ENCODE measurements around the gene MRPL37. TPM values are rescaled to one million over a fixed set of nuclear protein-coding genes. Genes with fewer than 3 reads are reported as not detected.

The MRPL37 gene
- polyA plus RNA-seq, 1 of the 3 experiments (the other 2 are of a cell fraction): 11.3 TPM

DNA sequence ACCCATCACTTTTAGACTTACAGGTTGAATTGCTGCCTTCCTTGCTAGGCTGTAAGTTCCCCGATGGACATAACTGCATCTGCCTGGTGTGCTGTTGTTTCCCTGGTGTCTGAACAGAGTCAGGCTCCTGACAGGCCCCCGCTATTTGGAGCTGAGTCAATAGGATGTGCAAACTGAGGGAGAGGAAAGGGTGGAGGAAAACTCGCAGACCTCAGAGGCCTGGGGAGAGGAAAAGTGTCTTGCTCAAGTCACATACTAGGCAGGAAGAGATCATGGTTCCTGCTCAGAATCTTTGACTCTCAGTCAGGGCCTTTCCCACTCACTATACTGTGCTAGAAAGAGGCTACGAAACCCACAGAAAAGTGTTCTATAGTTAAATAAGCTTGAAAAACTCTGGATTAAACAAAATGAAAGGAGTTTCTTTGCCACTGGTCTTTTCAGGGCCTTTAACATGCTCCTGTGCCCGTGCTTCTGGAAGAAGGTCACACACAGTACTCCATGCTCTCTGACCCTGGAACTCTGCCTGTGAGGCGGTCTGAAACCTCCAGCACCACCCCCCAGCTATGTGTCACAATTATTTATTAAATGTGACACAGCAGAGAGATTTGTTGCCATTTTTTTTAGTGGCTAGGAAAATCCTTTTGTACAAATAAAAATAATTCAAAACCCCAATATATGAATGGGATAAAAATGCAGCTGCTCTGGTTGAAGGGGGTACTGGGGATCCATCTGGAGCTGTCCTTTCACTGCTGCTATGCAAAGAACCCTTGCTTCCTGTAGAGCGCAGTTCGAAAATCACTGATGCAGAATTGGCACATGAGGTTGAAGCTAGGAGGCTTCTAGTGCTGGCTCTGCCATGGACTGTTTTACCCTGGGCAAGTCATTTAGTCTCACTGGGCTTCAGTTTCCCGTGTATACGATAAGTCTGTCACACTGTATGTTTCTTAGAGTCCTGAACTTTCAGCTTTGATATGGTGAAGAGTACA, 27.1 kb upstream of the MRPL37 start:
- H3K79me2 ChIP-seq (ENCODE audit: insufficient read depth): no peaks in the 10 kb centered on the region
- no peaks in the 10 kb centered on the region for H3K9me3 ChIP-seq
- H3K9ac ChIP-seq: no peak overlapping the region
- H3K4me1 ChIP-seq (ENCODE audit: control insufficient read depth in 1 of 2, insufficient read depth in 2 of 2, low read depth in 1 of 2, low read length in 1 of 2): no peaks in the 10 kb centered on the region; a peak in 1 of 4 replicates
- no peaks in the 10 kb centered on the region for H3K27me3 ChIP-seq (ENCODE audit: insufficient read depth)
- H4K20me1 ChIP-seq (ENCODE audit: insufficient read depth): no peaks in the 10 kb centered on the region
- no peaks in the 10 kb centered on the region for H3K36me3 ChIP-seq (replicated peaks in 1 of 2; ENCODE audit: control insufficient read depth in 1 of 2, insufficient read depth in 2 of 2, low read length in 1 of 2)
- no peak overlapping the region for H3K27ac ChIP-seq (ENCODE audit: low read depth in 2 of 2, low read length in 1 of 2)
- H3K4me2 ChIP-seq: no peak overlapping the region
- no peaks in the 10 kb centered on the region for H3K9me2 ChIP-seq
- no peak overlapping the region for H2AFZ ChIP-seq (ENCODE audit: low read depth)
- H3F3A ChIP-seq (replicated peaks; ENCODE audit: insufficient read depth): no peaks in the 10 kb centered on the region
- ChIA-PET CTCF (interaction anchor here (0.9 to 1.4 kb wide), 4 partner anchors 9 to 316 kb away, joined by 3 to 6 read pairs (median 3); no protein-coding TSS in a partner anchor), POLR2A (interaction anchor here (0.5 kb wide), 1 partner anchor 401 kb away, joined by 3 read pairs; no protein-coding TSS in a partner anchor)
- WGBS (ENCODE audit: low lambda C conversion rate): 90% methylated on average over 10 of the region's 10 CpGs
- TF ChIP-seq, protein P1, sequence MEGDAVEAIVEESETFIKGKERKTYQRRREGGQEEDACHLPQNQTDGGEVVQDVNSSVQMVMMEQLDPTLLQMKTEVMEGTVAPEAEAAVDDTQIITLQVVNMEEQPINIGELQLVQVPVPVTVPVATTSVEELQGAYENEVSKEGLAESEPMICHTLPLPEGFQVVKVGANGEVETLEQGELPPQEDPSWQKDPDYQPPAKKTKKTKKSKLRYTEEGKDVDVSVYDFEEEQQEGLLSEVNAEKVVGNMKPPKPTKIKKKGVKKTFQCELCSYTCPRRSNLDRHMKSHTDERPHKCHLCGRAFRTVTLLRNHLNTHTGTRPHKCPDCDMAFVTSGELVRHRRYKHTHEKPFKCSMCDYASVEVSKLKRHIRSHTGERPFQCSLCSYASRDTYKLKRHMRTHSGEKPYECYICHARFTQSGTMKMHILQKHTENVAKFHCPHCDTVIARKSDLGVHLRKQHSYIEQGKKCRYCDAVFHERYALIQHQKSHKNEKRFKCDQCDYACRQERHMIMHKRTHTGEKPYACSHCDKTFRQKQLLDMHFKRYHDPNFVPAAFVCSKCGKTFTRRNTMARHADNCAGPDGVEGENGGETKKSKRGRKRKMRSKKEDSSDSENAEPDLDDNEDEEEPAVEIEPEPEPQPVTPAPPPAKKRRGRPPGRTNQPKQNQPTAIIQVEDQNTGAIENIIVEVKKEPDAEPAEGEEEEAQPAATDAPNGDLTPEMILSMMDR (IDR thresholded peaks at IDR 0.05): no peak
- TF ChIP-seq GATA2 (CRISPR knock-in tag; IDR thresholded peaks at IDR 0.05) (no peak), SMC3 (IDR thresholded peaks at IDR 0.05; ENCODE audit: low read depth, low read length) (no peak), FOXM1 (IDR thresholded peaks at IDR 0.05; ENCODE audit: low read depth) (no peak), EP300 (IDR thresholded peaks at IDR 0.05; ENCODE audit: borderline replicate concordance in 1 of 2, low read depth in 1 of 2, low read length in 1 of 2) (no peak), GABPA (IDR thresholded peaks at IDR 0.05; ENCODE audit: low read depth) (no peak), RXRA (IDR thresholded peaks at IDR 0.05; ENCODE audit: borderline replicate concordance, low read depth) (no peak), NFIC (IDR thresholded peaks at IDR 0.05; ENCODE audit: borderline replicate concordance) (no peak)
- TF ChIP-seq, protein P2, sequence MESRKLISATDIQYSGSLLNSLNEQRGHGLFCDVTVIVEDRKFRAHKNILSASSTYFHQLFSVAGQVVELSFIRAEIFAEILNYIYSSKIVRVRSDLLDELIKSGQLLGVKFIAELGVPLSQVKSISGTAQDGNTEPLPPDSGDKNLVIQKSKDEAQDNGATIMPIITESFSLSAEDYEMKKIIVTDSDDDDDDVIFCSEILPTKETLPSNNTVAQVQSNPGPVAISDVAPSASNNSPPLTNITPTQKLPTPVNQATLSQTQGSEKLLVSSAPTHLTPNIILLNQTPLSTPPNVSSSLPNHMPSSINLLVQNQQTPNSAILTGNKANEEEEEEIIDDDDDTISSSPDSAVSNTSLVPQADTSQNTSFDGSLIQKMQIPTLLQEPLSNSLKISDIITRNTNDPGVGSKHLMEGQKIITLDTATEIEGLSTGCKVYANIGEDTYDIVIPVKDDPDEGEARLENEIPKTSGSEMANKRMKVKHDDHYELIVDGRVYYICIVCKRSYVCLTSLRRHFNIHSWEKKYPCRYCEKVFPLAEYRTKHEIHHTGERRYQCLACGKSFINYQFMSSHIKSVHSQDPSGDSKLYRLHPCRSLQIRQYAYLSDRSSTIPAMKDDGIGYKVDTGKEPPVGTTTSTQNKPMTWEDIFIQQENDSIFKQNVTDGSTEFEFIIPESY (IDR thresholded peaks at IDR 0.05; ENCODE audit: borderline replicate concordance, low read depth): no peak
- no peak overlapping the region for H3K4me3 ChIP-seq (ENCODE audit: low read depth in 2 of 2, low read length in 1 of 2)
- DNase-seq: no peak

DNA sequence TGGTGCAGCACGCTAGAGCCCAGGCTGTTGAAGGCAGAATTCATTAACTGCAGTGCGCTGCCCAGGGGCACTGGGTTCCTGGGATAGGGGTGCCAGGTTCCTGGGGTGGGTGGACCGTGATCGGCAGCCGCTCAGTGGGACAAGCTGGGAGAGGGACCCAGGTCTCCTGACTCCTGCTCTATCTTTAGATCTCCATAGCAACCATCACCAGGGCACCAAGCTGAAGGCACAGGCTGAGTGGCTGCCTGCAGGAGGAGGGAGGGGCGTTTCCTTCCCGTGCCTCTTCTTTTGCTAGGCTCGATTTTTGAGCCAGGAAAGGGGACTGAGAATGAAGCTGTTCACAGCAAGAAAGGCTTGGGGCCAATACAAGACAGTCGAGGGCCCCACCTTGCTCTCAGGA, 26.3 kb upstream of the MRPL37 start:
- Histone ChIP-seq H3K4me1 (ENCODE audit: control insufficient read depth in 1 of 2, insufficient read depth in 2 of 2, low read depth in 1 of 2, low read length in 1 of 2) (no peaks in the 10 kb centered on the region; a peak in 1 of 4 replicates), H3F3A (replicated peaks; ENCODE audit: insufficient read depth) (no peaks in the 10 kb centered on the region), H2AFZ (ENCODE audit: low read depth) (no peak overlapping the region), H3K27ac (ENCODE audit: low read depth in 2 of 2, low read length in 1 of 2) (no peak overlapping the region), H3K36me3 (replicated peaks in 1 of 2; ENCODE audit: control insufficient read depth in 1 of 2, insufficient read depth in 2 of 2, low read length in 1 of 2) (no peaks in the 10 kb centered on the region), H3K4me2 (no peak overlapping the region), H3K4me3 (ENCODE audit: low read depth in 2 of 2, low read length in 1 of 2) (no peak overlapping the region), H3K9ac (no peak overlapping the region), H3K9me3 (no peaks in the 10 kb centered on the region), H3K9me2 (no peaks in the 10 kb centered on the region), H3K27me3 (ENCODE audit: insufficient read depth) (no peaks in the 10 kb centered on the region), H3K79me2 (ENCODE audit: insufficient read depth) (no peaks in the 10 kb centered on the region), H4K20me1 (ENCODE audit: insufficient read depth) (no peaks in the 10 kb centered on the region)
- no peak for DNase-seq
- ChIA-PET POLR2A (interaction anchor here (0.5 kb wide), 1 partner anchor 400 kb away, joined by 3 read pairs; no protein-coding TSS in a partner anchor), CTCF (interaction anchor here (0.9 to 1.4 kb wide), 3 partner anchors 52 to 316 kb away, joined by 3 to 6 read pairs (median 3); no protein-coding TSS in a partner anchor)
- TF ChIP-seq, protein P3, sequence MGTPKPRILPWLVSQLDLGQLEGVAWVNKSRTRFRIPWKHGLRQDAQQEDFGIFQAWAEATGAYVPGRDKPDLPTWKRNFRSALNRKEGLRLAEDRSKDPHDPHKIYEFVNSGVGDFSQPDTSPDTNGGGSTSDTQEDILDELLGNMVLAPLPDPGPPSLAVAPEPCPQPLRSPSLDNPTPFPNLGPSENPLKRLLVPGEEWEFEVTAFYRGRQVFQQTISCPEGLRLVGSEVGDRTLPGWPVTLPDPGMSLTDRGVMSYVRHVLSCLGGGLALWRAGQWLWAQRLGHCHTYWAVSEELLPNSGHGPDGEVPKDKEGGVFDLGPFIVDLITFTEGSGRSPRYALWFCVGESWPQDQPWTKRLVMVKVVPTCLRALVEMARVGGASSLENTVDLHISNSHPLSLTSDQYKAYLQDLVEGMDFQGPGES (IDR thresholded peaks at IDR 0.05; ENCODE audit: low read depth, low read length): no peak
- TF ChIP-seq JUND (IDR thresholded peaks at IDR 0.05): no peak
- TF ChIP-seq EP300 (IDR thresholded peaks at IDR 0.05; ENCODE audit: borderline replicate concordance in 1 of 2, low read depth in 1 of 2, low read length in 1 of 2): no peak
- TF ChIP-seq, protein P4, sequence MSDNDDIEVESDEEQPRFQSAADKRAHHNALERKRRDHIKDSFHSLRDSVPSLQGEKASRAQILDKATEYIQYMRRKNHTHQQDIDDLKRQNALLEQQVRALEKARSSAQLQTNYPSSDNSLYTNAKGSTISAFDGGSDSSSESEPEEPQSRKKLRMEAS (IDR thresholded peaks at IDR 0.05; ENCODE audit: low read depth): no peak
- no peak for TF ChIP-seq FOSL2 (IDR thresholded peaks at IDR 0.05; ENCODE audit: borderline replicate concordance, low read depth)
- TF ChIP-seq RXRA (IDR thresholded peaks at IDR 0.05; ENCODE audit: borderline replicate concordance, low read depth): no peak
- TF ChIP-seq RFX5 (IDR thresholded peaks at IDR 0.05; ENCODE audit: low read length): no peak
- 40% methylated on average over 1 of the region's 9 CpGs for WGBS (ENCODE audit: low lambda C conversion rate)

Measured in SK-N-SH (cell line).